ENCODE data around the gene FMR1. TPM values are rescaled to one million over a fixed set of nuclear protein-coding genes. Genes with fewer than 3 reads are reported as not detected.

FMR1 gene
- total and polyA plus RNA-seq, 2 donors (not counting 3 experiments of a cell fraction or from before 2014, with no cell fraction given), result 8.8 to 36.4 TPM

DNA sequence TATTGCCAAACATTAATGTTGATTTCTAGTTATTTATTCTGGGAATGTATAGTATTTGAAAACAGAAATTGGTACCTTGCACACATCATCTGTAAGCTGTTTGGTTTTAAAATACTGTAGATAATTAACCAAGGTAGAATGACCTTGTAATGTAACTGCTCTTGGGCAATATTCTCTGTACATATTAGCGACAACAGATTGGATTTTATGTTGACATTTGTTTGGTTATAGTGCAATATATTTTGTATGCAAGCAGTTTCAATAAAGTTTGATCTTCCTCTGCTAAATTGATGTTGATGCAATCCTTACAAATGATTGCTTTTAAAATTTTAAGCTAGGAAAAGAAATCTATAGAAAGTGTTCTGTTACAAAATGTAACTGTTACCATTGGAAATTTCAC is 38.6 kb downstream of the FMR1 start:
- BruUV-seq (replicated peaks), result no TSS peak
- Histone ChIP-seq H3K79me2 (ENCODE audit: control insufficient read depth, insufficient read depth, low read length) (no peaks in the 10 kb centered on the region), H3K4me3 (replicated peaks in 1 of 3; ENCODE audit: insufficient read depth in 1 of 3, low read depth in 1 of 3, low read length in 3 of 3) (no peak overlapping the region), H3K9ac (replicated peaks; ENCODE audit: extremely low read depth, insufficient read depth, low read length) (no peak overlapping the region), H2AFZ (ENCODE audit: low read depth, low read length) (no peak overlapping the region), H3K9me3 (replicated peaks; ENCODE audit: control insufficient read depth, insufficient read depth, low read length) (no peaks in the 10 kb centered on the region), H3K36me3 (ENCODE audit: control insufficient read depth in 2 of 2, extremely low read depth in 1 of 2, insufficient read depth in 2 of 2, low read length in 2 of 2) (no peaks in the 10 kb centered on the region), H3K4me1 (ENCODE audit: control insufficient read depth, extremely low read depth, insufficient read depth, low read length) (no peaks in the 10 kb centered on the region), H4K20me1 (replicated peaks; ENCODE audit: control insufficient read depth, extremely low read depth, insufficient read depth, low read length) (no peaks in the 10 kb centered on the region), H3K9me1 (replicated peaks; ENCODE audit: control insufficient read depth, extremely low read depth, insufficient read depth, low read length) (no peaks in the 10 kb centered on the region), H3K4me2 (ENCODE audit: insufficient read depth, low read length) (no peak overlapping the region), H3K27ac (ENCODE audit: insufficient read depth, low read depth, low read length) (no peak overlapping the region), H3K27me3 (ENCODE audit: control insufficient read depth in 2 of 2, insufficient read depth in 2 of 2, low read length in 2 of 2) (no peaks in the 10 kb centered on the region)
- dilution Hi-C loops (cut with MboI; ENCODE audit: extremely low pct_ligation_motif_present, low sequenced_read_pairs) (no loop called here), intact Hi-C loops (cut with micrococcal nuclease) (no loop called here)
- FAIRE-seq (no peak), DNase-seq (ENCODE audit: low read depth, low spot score) (no peak)
- ChIA-PET POLR2A (no interaction called here), CTCF (no interaction called here)
- TF ChIP-seq, protein P1, sequence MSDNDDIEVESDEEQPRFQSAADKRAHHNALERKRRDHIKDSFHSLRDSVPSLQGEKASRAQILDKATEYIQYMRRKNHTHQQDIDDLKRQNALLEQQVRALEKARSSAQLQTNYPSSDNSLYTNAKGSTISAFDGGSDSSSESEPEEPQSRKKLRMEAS (IDR thresholded peaks at IDR 0.05; ENCODE audit: insufficient read depth, insufficient read length), result no peak
- TF ChIP-seq, protein P2, sequence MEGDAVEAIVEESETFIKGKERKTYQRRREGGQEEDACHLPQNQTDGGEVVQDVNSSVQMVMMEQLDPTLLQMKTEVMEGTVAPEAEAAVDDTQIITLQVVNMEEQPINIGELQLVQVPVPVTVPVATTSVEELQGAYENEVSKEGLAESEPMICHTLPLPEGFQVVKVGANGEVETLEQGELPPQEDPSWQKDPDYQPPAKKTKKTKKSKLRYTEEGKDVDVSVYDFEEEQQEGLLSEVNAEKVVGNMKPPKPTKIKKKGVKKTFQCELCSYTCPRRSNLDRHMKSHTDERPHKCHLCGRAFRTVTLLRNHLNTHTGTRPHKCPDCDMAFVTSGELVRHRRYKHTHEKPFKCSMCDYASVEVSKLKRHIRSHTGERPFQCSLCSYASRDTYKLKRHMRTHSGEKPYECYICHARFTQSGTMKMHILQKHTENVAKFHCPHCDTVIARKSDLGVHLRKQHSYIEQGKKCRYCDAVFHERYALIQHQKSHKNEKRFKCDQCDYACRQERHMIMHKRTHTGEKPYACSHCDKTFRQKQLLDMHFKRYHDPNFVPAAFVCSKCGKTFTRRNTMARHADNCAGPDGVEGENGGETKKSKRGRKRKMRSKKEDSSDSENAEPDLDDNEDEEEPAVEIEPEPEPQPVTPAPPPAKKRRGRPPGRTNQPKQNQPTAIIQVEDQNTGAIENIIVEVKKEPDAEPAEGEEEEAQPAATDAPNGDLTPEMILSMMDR (IDR thresholded peaks at IDR 0.05; ENCODE audit: extremely low read depth in 1 of 2, insufficient read depth in 1 of 2, low read depth in 1 of 2, low read length in 2 of 2), result no peak

DNA sequence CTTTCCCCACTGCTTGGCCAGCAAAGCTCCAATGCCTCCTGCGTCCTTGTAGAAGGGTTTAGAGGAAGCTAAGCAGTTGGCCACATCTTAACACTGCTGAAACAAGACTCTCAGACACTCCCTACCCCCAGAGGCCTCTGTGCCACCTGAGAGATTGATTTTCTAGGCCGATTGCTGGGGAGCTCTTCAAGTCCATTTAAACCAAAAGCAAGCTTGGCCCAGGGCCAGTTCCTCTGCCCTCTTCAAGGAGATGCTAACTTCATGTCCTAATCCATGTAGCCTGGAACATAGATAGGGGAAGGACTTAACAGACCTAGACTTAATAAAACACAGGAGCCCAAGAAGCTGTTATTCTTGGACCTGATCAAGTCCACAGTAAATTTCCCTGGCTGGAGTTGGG is 42.3 kb downstream of the FMR1 start:
- H3K79me2 ChIP-seq (ENCODE audit: control insufficient read depth, insufficient read depth, low read length), result no peaks in the 10 kb centered on the region
- intact Hi-C loops (cut with micrococcal nuclease) (no loop called here), dilution Hi-C loops (cut with MboI; ENCODE audit: extremely low pct_ligation_motif_present, low sequenced_read_pairs) (no loop called here)
- H3K4me1 ChIP-seq (ENCODE audit: control insufficient read depth, extremely low read depth, insufficient read depth, low read length), result no peaks in the 10 kb centered on the region
- no peak for DNase-seq (ENCODE audit: low read depth, low spot score)
- no peak overlapping the region for H3K9ac ChIP-seq (replicated peaks; ENCODE audit: extremely low read depth, insufficient read depth, low read length)
- H3K9me3 ChIP-seq (replicated peaks; ENCODE audit: control insufficient read depth, insufficient read depth, low read length), result no peaks in the 10 kb centered on the region
- no peaks in the 10 kb centered on the region for H4K20me1 ChIP-seq (replicated peaks; ENCODE audit: control insufficient read depth, extremely low read depth, insufficient read depth, low read length)
- H3K4me2 ChIP-seq (ENCODE audit: insufficient read depth, low read length), result no peak overlapping the region
- TF ChIP-seq FOS (IDR thresholded peaks at IDR 0.05; ENCODE audit: borderline replicate concordance, insufficient read depth, low read length) (no peak), GATA2 (IDR thresholded peaks at IDR 0.05; ENCODE audit: insufficient read depth, insufficient read length, low read depth, low read length) (no peak), POLR2A (IDR thresholded peaks at IDR 0.05; ENCODE audit: low read depth, low read length) (no peak), POLR2AphosphoS5 (IDR thresholded peaks at IDR 0.05; ENCODE audit: insufficient read depth, low read depth, low read length) (no peak), JUN (IDR thresholded peaks at IDR 0.05; ENCODE audit: borderline replicate concordance, insufficient read depth, insufficient read length, low read depth) (no peak), MYC (IDR thresholded peaks at IDR 0.05; ENCODE audit: low read depth, low read length) (no peak), EZH2 (IDR thresholded peaks at IDR 0.05; ENCODE audit: borderline replicate concordance, low read depth, low read length, severe bottlenecking) (no peak)
- TF ChIP-seq, protein P2 (IDR thresholded peaks at IDR 0.05; ENCODE audit: extremely low read depth in 1 of 2, insufficient read depth in 1 of 2, low read depth in 1 of 2, low read length in 2 of 2), result no peak
- TF ChIP-seq, protein P1 (IDR thresholded peaks at IDR 0.05; ENCODE audit: insufficient read depth, insufficient read length), result no peak
- no peak for FAIRE-seq
- H3K27ac ChIP-seq (ENCODE audit: insufficient read depth, low read depth, low read length), result no peak overlapping the region
- no TSS peak for BruUV-seq (replicated peaks)
- no peaks in the 10 kb centered on the region for H3K9me1 ChIP-seq (replicated peaks; ENCODE audit: control insufficient read depth, extremely low read depth, insufficient read depth, low read length)
- H3K36me3 ChIP-seq (ENCODE audit: control insufficient read depth in 2 of 2, extremely low read depth in 1 of 2, insufficient read depth in 2 of 2, low read length in 2 of 2), result no peaks in the 10 kb centered on the region
- ChIA-PET POLR2A (no interaction called here), CTCF (no interaction called here)
- H3K4me3 ChIP-seq (replicated peaks in 1 of 3; ENCODE audit: insufficient read depth in 1 of 3, low read depth in 1 of 3, low read length in 3 of 3), result no peak overlapping the region
- H3K27me3 ChIP-seq (ENCODE audit: control insufficient read depth in 2 of 2, insufficient read depth in 2 of 2, low read length in 2 of 2), result no peaks in the 10 kb centered on the region
- no peak overlapping the region for H2AFZ ChIP-seq (ENCODE audit: low read depth, low read length)
